ENCODE data around the gene RASGRF2.

Gene RASGRF2

GRCh38 chr5:81019748-81020147, 59.6 kb downstream of the RASGRF2 start:
- TF ChIP-seq, protein P1, sequence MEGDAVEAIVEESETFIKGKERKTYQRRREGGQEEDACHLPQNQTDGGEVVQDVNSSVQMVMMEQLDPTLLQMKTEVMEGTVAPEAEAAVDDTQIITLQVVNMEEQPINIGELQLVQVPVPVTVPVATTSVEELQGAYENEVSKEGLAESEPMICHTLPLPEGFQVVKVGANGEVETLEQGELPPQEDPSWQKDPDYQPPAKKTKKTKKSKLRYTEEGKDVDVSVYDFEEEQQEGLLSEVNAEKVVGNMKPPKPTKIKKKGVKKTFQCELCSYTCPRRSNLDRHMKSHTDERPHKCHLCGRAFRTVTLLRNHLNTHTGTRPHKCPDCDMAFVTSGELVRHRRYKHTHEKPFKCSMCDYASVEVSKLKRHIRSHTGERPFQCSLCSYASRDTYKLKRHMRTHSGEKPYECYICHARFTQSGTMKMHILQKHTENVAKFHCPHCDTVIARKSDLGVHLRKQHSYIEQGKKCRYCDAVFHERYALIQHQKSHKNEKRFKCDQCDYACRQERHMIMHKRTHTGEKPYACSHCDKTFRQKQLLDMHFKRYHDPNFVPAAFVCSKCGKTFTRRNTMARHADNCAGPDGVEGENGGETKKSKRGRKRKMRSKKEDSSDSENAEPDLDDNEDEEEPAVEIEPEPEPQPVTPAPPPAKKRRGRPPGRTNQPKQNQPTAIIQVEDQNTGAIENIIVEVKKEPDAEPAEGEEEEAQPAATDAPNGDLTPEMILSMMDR (conservative IDR thresholded peaks at IDR 0.05; ENCODE audit: low read depth, low read length), result no peak
- DNase-seq (ENCODE audit: low read depth), result no peak

GRCh38 chr5:81020478-81021167, 60.5 kb downstream of the RASGRF2 start:
- no peak for DNase-seq (ENCODE audit: low read depth)
- H3K4me3 ChIP-seq (ENCODE audit: low read length), result no peak overlapping the region
- TF ChIP-seq, protein P1 (conservative IDR thresholded peaks at IDR 0.05; ENCODE audit: low read depth, low read length), result no peak

More at GRCh38 chr5:81019748-81020147, 59.6 kb downstream of the RASGRF2 start:
- no peak overlapping the region for H3K4me3 ChIP-seq (ENCODE audit: low read length)

GRCh38 chr5:81021486-81021885, 61.3 kb downstream of the RASGRF2 start:
- DNase-seq (ENCODE audit: low read depth), result no peak
- no peak overlapping the region for H3K4me3 ChIP-seq (ENCODE audit: low read length)
- TF ChIP-seq, protein P1 (conservative IDR thresholded peaks at IDR 0.05; ENCODE audit: low read depth, low read length), result no peak

- TF ChIP-seq, protein P1 (conservative IDR thresholded peaks at IDR 0.05; ENCODE audit: low read depth, low read length), result no peak
- H3K4me3 ChIP-seq (ENCODE audit: low read length), result no peak overlapping the region
- no peak for DNase-seq (ENCODE audit: low read depth)
These were observed 62.0 kb downstream of the RASGRF2 start for GRCh38 chr5:81021951-81022687.

- no peak for DNase-seq (ENCODE audit: low read depth)
- H3K4me3 ChIP-seq (ENCODE audit: low read length), result no peak overlapping the region
- TF ChIP-seq, protein P1 (conservative IDR thresholded peaks at IDR 0.05; ENCODE audit: low read depth, low read length), result no peak
These were observed 62.5 kb downstream of the RASGRF2 start for GRCh38 chr5:81022688-81023084.

DNA sequence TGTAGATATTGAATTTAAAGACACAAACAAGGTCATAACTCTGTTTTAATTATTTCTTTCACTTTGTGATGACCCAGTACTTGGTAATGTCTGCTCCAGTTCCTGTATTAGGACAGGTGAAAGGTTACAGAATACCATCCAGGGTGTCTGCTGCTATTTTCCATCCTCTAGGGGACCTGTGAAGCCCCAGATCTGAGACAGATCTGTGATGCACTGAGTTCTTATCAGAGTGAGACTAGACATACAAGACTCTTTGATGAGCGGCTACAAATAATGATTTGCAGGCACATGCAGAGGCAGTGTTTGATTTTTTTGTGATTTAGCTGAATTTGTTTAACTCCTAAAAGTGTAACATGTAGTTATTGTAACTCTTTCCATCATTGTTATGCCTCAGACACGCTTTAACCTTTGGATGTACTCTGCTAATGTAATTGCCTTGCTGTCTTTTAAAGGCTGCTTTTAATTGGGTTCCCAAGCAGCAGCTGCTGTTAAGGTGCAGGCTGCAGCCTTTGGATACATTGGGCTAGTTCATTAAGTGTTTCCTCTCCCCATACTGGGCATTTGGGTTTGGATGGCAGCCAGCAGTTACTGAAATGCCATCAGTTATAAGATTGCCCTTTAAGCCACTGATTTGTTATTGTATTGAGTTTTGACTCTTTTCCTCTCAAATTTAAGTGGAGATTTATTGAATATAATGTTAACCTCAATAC, 63.3 kb downstream of the RASGRF2 start:
- TF ChIP-seq, protein P1 (conservative IDR thresholded peaks at IDR 0.05; ENCODE audit: low read depth, low read length), result no peak
- H3K4me3 ChIP-seq (ENCODE audit: low read length), result no peak overlapping the region
- DNase-seq (ENCODE audit: low read depth), result no peak
